ENCODE data around the gene DYNLT4. TPM values are rescaled to one million over a fixed set of nuclear protein-coding genes. Genes with fewer than 3 reads are reported as not detected.

Gene DYNLT4
- total RNA-seq, 4 donors from 2014 or later = 2.5 to 3.3 TPM; not detected in 2

DNA sequence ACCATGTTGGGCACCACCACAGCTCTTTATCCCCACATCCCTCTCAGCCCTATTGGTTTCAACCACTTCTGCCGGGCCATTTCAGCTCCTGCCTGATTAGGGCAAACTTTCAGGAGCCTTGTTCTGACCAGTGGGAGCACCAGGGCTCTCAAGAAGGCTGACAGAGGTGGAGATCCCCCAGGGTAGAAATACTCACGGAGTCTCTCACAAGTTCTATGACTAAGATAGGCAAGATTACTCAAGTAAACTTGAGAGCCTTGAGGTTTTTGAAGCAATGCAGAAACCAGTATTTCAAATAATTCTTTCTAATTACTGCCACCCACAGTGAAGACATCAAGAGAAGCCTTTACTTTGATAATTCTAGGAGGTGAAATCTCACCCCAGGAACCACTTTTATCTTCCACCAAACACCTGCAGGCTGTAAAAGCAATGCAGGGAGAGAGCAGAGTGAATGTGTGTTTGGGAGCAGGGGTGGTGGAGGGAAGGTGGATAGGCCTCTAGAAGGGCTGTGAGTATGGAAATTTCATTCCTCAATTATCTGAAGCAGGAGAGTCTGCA is 42.5 kb upstream of the DYNLT4 start:
- Histone ChIP-seq H3K9me3 (no peaks in the 10 kb centered on the region), H3K27ac (peak overlapping the region in 2 of 4 donors; percentile 66 to 70), H3K36me3 (peaks cover 0 to 30% (median 0%) of the 10 kb centered on the region in 3 donors), H3K4me3 (no peak overlapping the region), H3K27me3 (no peaks in the 10 kb centered on the region), H3K4me1 (peaks cover 0 to 35% (median 13%) of the 10 kb centered on the region in 4 donors)
- no peak for DNase-seq (ENCODE audit: low spot score in 2 of 2)
- 61 to 63% methylated on average over 2 of the region's 2 CpGs for WGBS, 2 donors
- TF ChIP-seq EP300 (IDR thresholded peaks at IDR 0.05) (no peak), POLR2A (IDR thresholded peaks at IDR 0.05) (no peak)
- TF ChIP-seq, protein P1, sequence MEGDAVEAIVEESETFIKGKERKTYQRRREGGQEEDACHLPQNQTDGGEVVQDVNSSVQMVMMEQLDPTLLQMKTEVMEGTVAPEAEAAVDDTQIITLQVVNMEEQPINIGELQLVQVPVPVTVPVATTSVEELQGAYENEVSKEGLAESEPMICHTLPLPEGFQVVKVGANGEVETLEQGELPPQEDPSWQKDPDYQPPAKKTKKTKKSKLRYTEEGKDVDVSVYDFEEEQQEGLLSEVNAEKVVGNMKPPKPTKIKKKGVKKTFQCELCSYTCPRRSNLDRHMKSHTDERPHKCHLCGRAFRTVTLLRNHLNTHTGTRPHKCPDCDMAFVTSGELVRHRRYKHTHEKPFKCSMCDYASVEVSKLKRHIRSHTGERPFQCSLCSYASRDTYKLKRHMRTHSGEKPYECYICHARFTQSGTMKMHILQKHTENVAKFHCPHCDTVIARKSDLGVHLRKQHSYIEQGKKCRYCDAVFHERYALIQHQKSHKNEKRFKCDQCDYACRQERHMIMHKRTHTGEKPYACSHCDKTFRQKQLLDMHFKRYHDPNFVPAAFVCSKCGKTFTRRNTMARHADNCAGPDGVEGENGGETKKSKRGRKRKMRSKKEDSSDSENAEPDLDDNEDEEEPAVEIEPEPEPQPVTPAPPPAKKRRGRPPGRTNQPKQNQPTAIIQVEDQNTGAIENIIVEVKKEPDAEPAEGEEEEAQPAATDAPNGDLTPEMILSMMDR (IDR thresholded peaks at IDR 0.05) = no peak

DNA sequence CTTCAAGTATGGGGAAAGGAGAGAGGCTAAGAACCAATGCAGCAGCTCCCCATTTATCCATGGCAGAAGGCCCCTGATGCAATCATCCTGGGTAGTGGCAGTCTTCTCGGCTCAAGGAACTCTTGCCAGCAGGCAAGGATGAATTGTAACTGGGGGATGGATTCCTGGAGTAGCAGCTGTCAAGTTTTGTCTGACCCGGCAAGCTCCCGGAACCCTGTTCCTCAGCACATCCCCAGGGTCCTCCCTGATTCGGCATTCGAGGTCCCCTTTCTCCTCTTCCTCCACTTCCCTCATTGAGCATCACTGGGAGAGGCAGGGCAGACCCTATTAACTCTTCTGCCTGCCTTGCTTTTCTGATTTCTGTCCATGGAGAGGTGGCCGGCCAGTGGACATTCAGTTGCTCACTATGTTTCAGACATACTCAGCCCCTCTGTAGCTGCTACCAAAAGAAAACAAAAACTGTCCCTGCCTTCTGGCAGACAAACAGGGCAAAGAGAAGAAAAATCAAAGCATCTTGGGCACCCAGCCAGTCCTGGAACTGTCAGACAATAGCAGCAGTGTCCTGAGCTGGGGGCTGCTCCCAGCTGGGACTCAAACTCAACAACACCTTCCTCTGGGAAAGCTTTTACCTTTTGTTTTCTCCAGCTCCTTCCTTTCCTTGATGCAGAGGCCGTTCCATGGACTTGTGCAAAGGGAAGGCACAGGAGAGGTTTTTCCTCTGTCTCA is 41.5 kb upstream of the DYNLT4 start:
- Histone ChIP-seq H3K27ac (peak overlapping the region in 3 of 4 donors; percentile 23 to 70 (median 66)), H3K4me3 (no peak overlapping the region)
- no peak for DNase-seq (ENCODE audit: low spot score in 2 of 2)

DNA sequence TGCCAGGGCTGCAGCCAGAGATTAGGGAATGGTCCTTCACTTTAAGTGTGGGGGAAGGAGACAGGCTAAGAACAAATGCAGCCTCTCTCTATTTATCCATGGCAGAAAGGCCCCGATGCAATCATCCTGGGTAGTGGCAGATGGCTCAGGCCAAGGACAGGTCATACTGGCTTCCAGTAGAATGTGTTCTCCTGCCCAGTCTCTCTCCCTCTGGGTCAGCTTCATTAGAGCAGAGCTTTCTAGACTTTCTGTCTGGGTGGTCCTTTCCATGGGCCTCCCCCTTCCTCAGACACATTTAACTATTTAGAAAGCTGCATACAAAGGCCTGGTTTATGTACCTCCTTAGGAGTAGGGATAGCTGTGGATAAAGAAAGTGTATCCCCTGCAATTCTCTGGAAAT is 40.7 kb upstream of the DYNLT4 start:
- no peak for DNase-seq (ENCODE audit: low spot score in 2 of 2)

More for the DNA sequence above, 41.5 kb upstream of the DYNLT4 start:
- TF ChIP-seq POLR2A (IDR thresholded peaks at IDR 0.05) (no peak), EP300 (IDR thresholded peaks at IDR 0.05) (no peak)
- TF ChIP-seq, protein P1 (IDR thresholded peaks at IDR 0.05) = no peak
- no peaks in the 10 kb centered on the region for H3K9me3 ChIP-seq
- H3K27me3 ChIP-seq = no peaks in the 10 kb centered on the region
- peaks cover 0 to 23% (median 0%) of the 10 kb centered on the region in 3 donors for H3K36me3 ChIP-seq
- WGBS, 2 donors = 50 to 57% methylated on average over 7 of the region's 7 CpGs
- peaks cover 0 to 35% (median 13%) of the 10 kb centered on the region in 4 donors for H3K4me1 ChIP-seq

GRCh38 chr1:44846985-44847384 is 39.8 kb upstream of the DYNLT4 start:
- no peaks in the 10 kb centered on the region for H3K27me3 ChIP-seq
- peaks cover 0 to 10% (median 0%) of the 10 kb centered on the region in 3 donors for H3K36me3 ChIP-seq
- peaks cover 0 to 47% (median 17%) of the 10 kb centered on the region in 4 donors for H3K4me1 ChIP-seq
- no peak for TF ChIP-seq EP300 (IDR thresholded peaks at IDR 0.05)
- TF ChIP-seq, protein P1 (IDR thresholded peaks at IDR 0.05) = no peak
- no peak for TF ChIP-seq POLR2A (IDR thresholded peaks at IDR 0.05)
- no peaks in the 10 kb centered on the region for H3K9me3 ChIP-seq
- DNase-seq (ENCODE audit: low spot score in 2 of 2) = no peak
- 59 to 62% methylated on average over 1 of the region's 1 CpG for WGBS, 2 donors
- H3K4me3 ChIP-seq = no peak overlapping the region
- no peak overlapping the region for H3K27ac ChIP-seq

More for the DNA sequence above, 40.7 kb upstream of the DYNLT4 start:
- H3K27me3 ChIP-seq = no peaks in the 10 kb centered on the region
- WGBS, 2 donors = 40 to 75% methylated on average over 1 of the region's 1 CpG
- H3K9me3 ChIP-seq = no peaks in the 10 kb centered on the region
- TF ChIP-seq, protein P1 (IDR thresholded peaks at IDR 0.05) = no peak
- TF ChIP-seq EP300 (IDR thresholded peaks at IDR 0.05) (no peak), POLR2A (IDR thresholded peaks at IDR 0.05) (no peak)
- no peak overlapping the region for H3K4me3 ChIP-seq
- H3K36me3 ChIP-seq = peaks cover 0 to 19% (median 0%) of the 10 kb centered on the region in 3 donors
- peaks cover 0 to 42% (median 15%) of the 10 kb centered on the region in 4 donors for H3K4me1 ChIP-seq
- H3K27ac ChIP-seq = peak overlapping the region in 2 of 4 donors; percentile 66 to 70

Measured in tibial nerve (tissue), 4 donors.